Breast epithelium (tissue), 4 donors: ENCODE measurements around the gene RNF135. TPM values are rescaled to one million over a fixed set of nuclear protein-coding genes. Genes with fewer than 3 reads are reported as not detected.

Source experiments
- DNase-seq, 2 donors: peaks; one replicate each; pipeline ENCODE4 v3.0.0-alpha.2; 2019; ENCODE audit warnings: low spot score in 2 of 2
- H3K27ac ChIP-seq, 2 donors: fragments of 200-600 bp; sonication (generic) in 1 of 2; one replicate each; pipeline ENCODE4 v1.5.1; 2016 to 2019; ENCODE audit warnings: mild to moderate bottlenecking in 1 of 2
- H3K27me3 ChIP-seq, 2 donors: fragments of 200-600 bp; sonication (generic) in 1 of 2; one replicate each; pipeline versions ENCODE4 v1.5.1 to v1.6.0; 2017 to 2019; ENCODE audit warnings: control low read depth in 1 of 2, mild to moderate bottlenecking in 1 of 2
- H3K36me3 ChIP-seq: fragments of 200-600 bp; one replicate; pipeline ENCODE4 v1.5.1; 2019
- H3K4me1 ChIP-seq, 2 donors: fragments of 200-600 bp; sonication (generic); one replicate each; pipeline ENCODE4 v1.5.1; 2016 to 2019; ENCODE audit warnings: control low read depth in 1 of 2
- H3K4me3 ChIP-seq, 3 donors: fragments of 200-600 bp; sonication (generic); 1 replicate in 2 of 3; 2 replicates in 1 of 3; pipeline ENCODE4 v1.5.1; 2016 to 2019; ENCODE audit warnings: mild to moderate bottlenecking in 3 of 3, moderate library complexity in 2 of 3
- H3K9me3 ChIP-seq, 2 donors: fragments of 200-600 bp; sonication (generic) in 1 of 2; one replicate each; pipeline ENCODE4 v1.5.1; 2016 to 2019; ENCODE audit warnings: control low read depth in 1 of 2
- POLR2A ChIP-seq: fragments of 450-650 bp; IDR thresholded peaks from one replicate; pipeline ENCODE4 v1.6.1; 2016; ENCODE audit warnings: antibody characterized with exemption, mild to moderate bottlenecking, moderate library complexity
- POLR2AphosphoS5 ChIP-seq, 3 donors: sonication (generic); formaldehyde crosslinking; IDR thresholded peaks; one replicate each; pipeline ENCODE4 v1.6.1; 2017; ENCODE audit warnings: antibody characterized with exemption in 3 of 3
- intact Hi-C: fragments of 100-400 bp; cut with DNase I; formaldehyde crosslinking; loops from one replicate; pipeline ENCODE4 v1.15.1; 2023; ENCODE audit warnings: low total_unique reads
- total RNA-seq, 3 donors: library from RNA; depleted of rRNA; stranded (reverse); fragments of >200 nt; gene quantifications; one replicate each; pipeline ENCODE4 v1.1.0, GENCODE V29; 2016
- TF ChIP-seq, protein P1 (sequence below), 3 donors: fragments of 450-650 bp; IDR thresholded peaks; one replicate each; pipeline ENCODE4 v1.5.1; 2016 to 2017; ENCODE audit warnings: antibody characterized with exemption in 3 of 3, mild to moderate bottlenecking in 3 of 3, moderate library complexity in 3 of 3

RNF135 gene
- total RNA-seq, 3 donors from 2014 or later, result 29.2 to 50.2 (median 33.1) TPM

DNA sequence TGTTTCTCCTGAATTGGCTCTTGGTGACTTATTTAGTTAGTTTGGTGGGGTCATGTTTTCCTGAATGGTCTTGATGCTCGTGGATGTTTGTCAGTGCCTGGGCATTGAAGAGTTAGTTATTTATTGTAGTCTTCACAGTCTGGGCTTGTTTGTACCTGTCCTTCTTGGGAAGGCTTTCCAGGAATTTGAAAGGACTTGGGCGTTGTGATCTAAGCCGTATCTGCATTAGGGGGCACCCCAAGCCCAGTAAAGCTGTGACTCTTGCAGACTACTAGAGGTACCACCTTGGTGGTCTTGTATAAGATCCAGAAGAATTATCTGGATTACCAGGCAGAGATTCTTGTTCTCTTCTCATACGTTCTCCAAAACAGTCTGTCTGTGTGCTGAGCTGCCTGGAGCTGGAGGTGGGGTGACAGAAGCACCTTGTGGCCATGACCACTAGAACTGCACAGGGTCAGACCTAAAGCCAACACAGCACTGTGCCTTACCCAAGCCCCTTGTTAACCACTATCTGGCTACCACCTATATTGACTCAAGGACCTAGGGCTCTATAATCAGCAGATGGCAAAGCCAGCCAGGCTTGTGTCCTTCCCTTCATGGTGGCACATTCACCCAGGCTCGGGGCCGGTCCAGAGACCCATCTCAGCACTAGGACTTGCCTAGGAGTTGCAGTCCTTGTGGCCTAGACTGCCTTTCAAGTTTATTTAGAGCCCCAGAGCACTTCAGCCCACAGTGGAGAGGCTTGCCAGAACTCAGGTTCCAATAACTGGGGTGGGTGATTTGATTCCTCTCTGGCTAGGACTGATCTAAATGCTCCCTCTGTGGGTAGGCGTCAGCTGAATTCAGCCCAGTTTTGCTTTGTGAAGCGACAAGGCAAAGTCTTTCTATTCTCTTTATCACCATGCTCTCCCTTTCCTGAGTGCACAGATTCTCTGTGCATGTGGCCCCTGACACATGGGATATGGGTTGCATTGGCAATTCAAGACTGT, 11.0 kb downstream of the RNF135 start:
- no peaks in the 10 kb centered on the region for H3K36me3 ChIP-seq
- H3K27ac ChIP-seq, result no peak overlapping the region
- intact Hi-C loops, result no loop called here
- no peaks in the 10 kb centered on the region for H3K4me1 ChIP-seq
- no peak for DNase-seq
- TF ChIP-seq, protein P1, sequence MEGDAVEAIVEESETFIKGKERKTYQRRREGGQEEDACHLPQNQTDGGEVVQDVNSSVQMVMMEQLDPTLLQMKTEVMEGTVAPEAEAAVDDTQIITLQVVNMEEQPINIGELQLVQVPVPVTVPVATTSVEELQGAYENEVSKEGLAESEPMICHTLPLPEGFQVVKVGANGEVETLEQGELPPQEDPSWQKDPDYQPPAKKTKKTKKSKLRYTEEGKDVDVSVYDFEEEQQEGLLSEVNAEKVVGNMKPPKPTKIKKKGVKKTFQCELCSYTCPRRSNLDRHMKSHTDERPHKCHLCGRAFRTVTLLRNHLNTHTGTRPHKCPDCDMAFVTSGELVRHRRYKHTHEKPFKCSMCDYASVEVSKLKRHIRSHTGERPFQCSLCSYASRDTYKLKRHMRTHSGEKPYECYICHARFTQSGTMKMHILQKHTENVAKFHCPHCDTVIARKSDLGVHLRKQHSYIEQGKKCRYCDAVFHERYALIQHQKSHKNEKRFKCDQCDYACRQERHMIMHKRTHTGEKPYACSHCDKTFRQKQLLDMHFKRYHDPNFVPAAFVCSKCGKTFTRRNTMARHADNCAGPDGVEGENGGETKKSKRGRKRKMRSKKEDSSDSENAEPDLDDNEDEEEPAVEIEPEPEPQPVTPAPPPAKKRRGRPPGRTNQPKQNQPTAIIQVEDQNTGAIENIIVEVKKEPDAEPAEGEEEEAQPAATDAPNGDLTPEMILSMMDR (IDR thresholded peaks at IDR 0.05), result no peak
- TF ChIP-seq POLR2AphosphoS5 (IDR thresholded peaks at IDR 0.05) (no peak), POLR2A (no peak)
- H3K9me3 ChIP-seq, result no peaks in the 10 kb centered on the region
- H3K4me3 ChIP-seq, result no peak overlapping the region
- H3K27me3 ChIP-seq, result no peaks in the 10 kb centered on the region

DNA sequence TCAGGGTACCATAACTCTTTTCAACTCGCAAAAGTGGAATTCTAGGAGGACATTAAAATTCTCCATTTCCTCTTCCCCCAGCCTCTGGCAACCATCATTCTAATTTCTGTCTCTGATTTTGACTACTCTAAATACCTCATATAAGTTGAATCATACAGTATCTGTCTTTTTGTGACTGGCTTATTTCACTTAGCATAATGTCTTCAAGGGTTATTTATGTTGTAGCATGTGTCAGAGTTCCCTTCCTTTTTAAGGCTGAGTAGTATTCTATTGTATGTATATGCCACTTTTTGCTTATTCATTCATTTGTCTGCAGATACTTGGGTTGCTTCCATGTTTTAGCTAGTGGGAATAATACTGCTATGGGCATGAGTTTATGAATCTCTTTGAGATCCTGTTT, 12.0 kb downstream of the RNF135 start:
- intact Hi-C loops, result no loop called here
- no peak for DNase-seq
- H3K4me3 ChIP-seq, result no peak overlapping the region
- no peak overlapping the region for H3K27ac ChIP-seq
- H3K9me3 ChIP-seq, result no peaks in the 10 kb centered on the region
- H3K36me3 ChIP-seq, result no peaks in the 10 kb centered on the region
- no peaks in the 10 kb centered on the region for H3K4me1 ChIP-seq
- H3K27me3 ChIP-seq, result no peaks in the 10 kb centered on the region
- no peak for TF ChIP-seq POLR2AphosphoS5 (IDR thresholded peaks at IDR 0.05)

DNA sequence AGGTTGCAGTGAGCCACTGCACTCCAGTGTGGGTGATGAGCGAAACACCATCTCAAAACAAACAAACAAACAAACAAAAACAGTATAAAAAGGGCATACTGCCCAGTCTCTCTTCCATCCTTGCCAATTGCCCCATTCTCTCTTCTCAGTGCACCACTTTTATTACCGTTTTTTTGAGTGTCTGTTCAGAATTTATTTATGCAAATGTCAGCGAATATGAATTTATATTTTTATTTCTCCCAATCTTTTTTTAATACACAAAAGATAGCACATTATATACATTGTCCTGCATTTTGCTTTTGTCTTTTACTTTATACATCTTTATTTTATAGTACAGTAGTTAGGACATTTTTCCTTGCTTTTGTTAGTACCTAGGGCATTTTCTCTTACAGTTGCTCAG, 19.6 kb downstream of the RNF135 start:
- H3K36me3 ChIP-seq, result no peaks in the 10 kb centered on the region
- no peak for TF ChIP-seq POLR2AphosphoS5 (IDR thresholded peaks at IDR 0.05)
- TF ChIP-seq, protein P1 (IDR thresholded peaks at IDR 0.05), result no peak
- TF ChIP-seq POLR2A, result no peak
- no peak for DNase-seq
- H3K4me1 ChIP-seq, result no peaks in the 10 kb centered on the region
- no peak overlapping the region for H3K27ac ChIP-seq
- intact Hi-C loops, result no loop called here
- no peak overlapping the region for H3K4me3 ChIP-seq
- H3K9me3 ChIP-seq, result no peaks in the 10 kb centered on the region
- H3K27me3 ChIP-seq, result no peaks in the 10 kb centered on the region

DNA sequence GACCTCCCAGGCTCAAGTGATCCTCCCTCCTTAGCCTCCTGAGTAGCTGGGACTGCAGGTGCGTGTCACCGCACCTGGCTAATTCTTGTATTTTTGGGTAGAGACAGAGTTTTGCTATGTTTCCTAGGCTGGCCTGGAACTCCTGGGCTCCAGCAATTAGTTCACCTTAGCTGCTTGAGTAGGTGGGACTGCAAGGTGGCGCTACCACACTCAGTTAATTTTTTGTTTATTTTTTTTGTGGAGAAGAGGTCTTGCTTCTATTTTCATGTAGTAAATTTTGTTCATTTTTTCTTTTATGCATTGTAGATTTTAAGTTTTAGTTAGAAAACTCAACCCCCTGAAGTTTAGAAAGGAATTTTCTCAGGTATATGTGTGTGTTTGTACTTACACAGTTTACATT, 21.7 kb downstream of the RNF135 start:
- no peaks in the 10 kb centered on the region for H3K4me1 ChIP-seq
- H3K27me3 ChIP-seq, result no peaks in the 10 kb centered on the region
- intact Hi-C loops, result no loop called here
- TF ChIP-seq, protein P1 (IDR thresholded peaks at IDR 0.05), result no peak
- TF ChIP-seq POLR2AphosphoS5 (IDR thresholded peaks at IDR 0.05), result no peak
- TF ChIP-seq POLR2A, result no peak
- no peaks in the 10 kb centered on the region for H3K9me3 ChIP-seq
- H3K4me3 ChIP-seq, result no peak overlapping the region
- no peak overlapping the region for H3K27ac ChIP-seq
- H3K36me3 ChIP-seq, result peaks cover 3% of the 10 kb centered on the region
- DNase-seq, result no peak

DNA sequence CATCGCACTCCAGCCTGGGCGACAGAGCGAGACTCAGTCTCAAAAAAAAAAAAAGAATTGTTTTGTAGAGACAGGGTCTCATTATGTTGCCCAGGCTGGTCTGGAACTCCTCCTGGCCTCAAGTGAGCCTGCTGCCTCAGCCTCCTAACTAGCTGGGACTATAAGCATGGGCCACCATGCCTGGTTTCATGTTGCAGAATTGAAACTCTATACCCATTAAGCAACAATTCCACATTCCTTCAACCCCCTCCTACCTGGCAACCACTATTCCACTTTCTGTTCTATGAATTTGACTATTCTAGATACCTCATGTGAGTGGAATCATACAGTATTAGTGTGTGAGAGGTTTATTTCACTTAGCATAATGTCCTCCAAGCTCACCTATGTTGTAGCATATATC, 24.5 kb downstream of the RNF135 start:
- intact Hi-C loops, result no loop called here
- peaks cover 9% of the 10 kb centered on the region for H3K36me3 ChIP-seq

More for the DNA sequence above, 24.5 kb downstream of the RNF135 start:
- no peak overlapping the region for H3K4me3 ChIP-seq
- no peaks in the 10 kb centered on the region for H3K27me3 ChIP-seq
- no peaks in the 10 kb centered on the region for H3K9me3 ChIP-seq
- H3K27ac ChIP-seq, result no peak overlapping the region
- no peak for DNase-seq
- no peaks in the 10 kb centered on the region for H3K4me1 ChIP-seq
- TF ChIP-seq POLR2A (no peak), POLR2AphosphoS5 (IDR thresholded peaks at IDR 0.05) (no peak)
- TF ChIP-seq, protein P1 (IDR thresholded peaks at IDR 0.05), result no peak
